GM18498 (cell line): ENCODE results near the gene OR2L8.

Experiments
- ATAC-seq: cut with Tn5 transposase; IDR thresholded peaks from one replicate; pipeline ENCODE4 v1.9.1; 2021; ENCODE audit warnings: mild to moderate bottlenecking, moderate library complexity; ENCODE audit not compliant: unreplicated experiment

The OR2L8 gene

DNA sequence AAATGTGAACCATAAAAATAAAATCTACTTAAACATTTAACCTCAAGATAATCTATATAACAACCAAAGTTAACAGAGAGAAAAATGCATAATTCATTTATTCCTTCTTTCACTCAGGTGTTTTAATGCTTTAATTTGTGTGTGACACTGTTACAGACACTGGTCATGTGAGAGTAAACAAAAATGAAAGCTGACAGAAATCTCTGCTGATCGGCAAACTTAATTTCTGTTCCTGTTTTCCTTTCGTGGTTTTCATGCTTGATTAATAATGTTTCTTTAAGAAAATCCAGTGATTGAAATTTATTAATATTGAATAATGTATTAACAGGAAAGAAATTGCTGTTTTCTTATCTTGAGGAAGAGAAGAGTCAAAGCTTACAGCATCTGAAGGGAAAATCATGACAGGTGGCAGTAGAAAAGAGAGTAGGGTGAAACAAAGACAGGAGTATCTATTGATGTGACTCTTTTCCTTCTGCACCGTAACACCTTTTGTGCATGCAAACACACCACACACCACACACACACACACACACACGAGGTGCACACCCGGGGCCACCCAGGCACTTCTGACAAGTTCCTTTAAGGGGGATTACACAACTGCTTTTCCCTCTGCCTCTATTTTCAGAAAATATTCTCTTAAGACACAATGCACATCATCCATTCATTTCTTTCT is 18.0 kb downstream of the OR2L8 start:
- ATAC-seq, result peak; percentile 84

DNA sequence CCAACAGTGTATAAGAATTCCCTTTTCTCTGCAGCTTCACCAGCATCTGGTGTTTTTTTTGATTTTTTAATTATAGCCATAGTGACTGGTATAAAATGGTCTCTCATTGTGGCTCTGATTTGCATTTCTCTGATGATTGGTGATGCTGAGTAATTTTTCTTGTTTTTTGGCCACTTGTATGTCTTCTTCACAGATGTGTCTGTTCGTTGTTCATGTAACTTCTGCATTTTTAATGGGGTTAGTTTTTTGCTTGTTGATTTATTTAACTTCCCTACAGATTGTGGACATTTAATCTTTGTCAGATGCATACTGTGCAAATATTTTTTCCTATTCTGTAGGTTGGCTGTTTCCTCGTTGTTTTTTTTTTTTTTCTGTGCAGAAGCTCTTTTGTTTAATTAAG is 44.3 kb downstream of the OR2L8 start:
- no peak for ATAC-seq

DNA sequence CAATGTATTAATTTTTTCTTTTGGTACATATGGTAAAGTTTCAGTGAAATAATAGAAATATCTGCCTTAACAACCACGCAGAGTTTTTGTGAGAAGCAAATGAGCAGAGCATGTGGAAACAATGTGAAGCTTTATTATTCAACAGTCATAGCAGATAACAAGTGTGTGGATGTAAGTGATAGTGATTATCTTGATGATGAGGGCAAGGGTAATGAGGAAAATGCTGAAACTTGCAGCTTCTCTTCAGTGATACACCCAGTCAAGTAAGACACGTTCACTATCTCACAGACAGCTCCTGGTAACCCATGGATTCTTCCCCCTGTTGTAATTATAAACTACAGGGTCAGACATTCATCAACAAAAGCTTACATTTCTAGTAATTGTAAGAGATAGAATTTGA is 50.2 kb downstream of the OR2L8 start:
- no peak for ATAC-seq
